H1 (cell line): ENCODE data around the gene NAV3. TPM values are rescaled to one million over a fixed set of nuclear protein-coding genes. Genes with fewer than 3 reads are reported as not detected.

Experiments used
- CHD1 ChIP-seq: IDR thresholded peaks from 2 replicates; pipeline ENCODE4 v1.6.1; 2012; ENCODE audit warnings: low read depth, low read length, improper control_type of control experiment
- HDAC2 ChIP-seq, 2 experiments: fragments of 300-600 bp in 1 of 2; sonication (generic) in 1 of 2; IDR thresholded peaks; 2 replicates each; pipeline ENCODE4 v1.6.1; 2011 to 2012; ENCODE audit warnings: low read depth in 2 of 2, low read length in 2 of 2, mild to moderate bottlenecking in 2 of 2, moderate library complexity in 2 of 2, borderline replicate concordance in 1 of 2, inconsistent platforms in 1 of 2
- JUND ChIP-seq: IDR thresholded peaks from 2 replicates; pipeline ENCODE4 v1.6.1; 2011; ENCODE audit warnings: mild to moderate bottlenecking, improper control_type of control experiment, low read length
- SAP30 ChIP-seq: fragments of 300-600 bp; sonication (generic); IDR thresholded peaks from 2 replicates; pipeline ENCODE4 v1.7.1; 2012; ENCODE audit warnings: low read length, moderate library complexity, mild to moderate bottlenecking, inconsistent platforms; ENCODE audit not compliant: insufficient read depth, insufficient replicate concordance
- polyA plus RNA-seq, 7 experiments: library from polyadenylated mRNA; depleted of rRNA in 3 of 7; stranded (reverse) in 5 of 7; unstranded in 2 of 7; fragments of >200 nt in 5 of 7; fragments of 200-250 nt in 2 of 7; gene quantifications; 1 replicate in 5 of 7; 2 replicates in 1 of 7; 4 replicates in 1 of 7; pipeline versions ENCODE4 v1.2.1 to v1.2.3, GENCODE V29; 2011 to 2013; ENCODE audit warnings: missing spikeins in 2 of 7, mixed read lengths in 2 of 7
- total RNA-seq: library from RNA; stranded (reverse); fragmentation: NEBNext Ultra II Directional; extraction: Animal tissue kit (Norgen Biotek cat#: 25700); gene quantifications from 2 replicates; pipeline ENCODE4 v1.2.1, GENCODE V29; 2021

Gene NAV3
- total and polyA plus RNA-seq, 2 of the 8 experiments (the other 6 are each of a cell fraction or from before 2014, with no cell fraction given), result 0.47 to 5.0 TPM

- TF ChIP-seq CHD1 (no peak), HDAC2 (IDR thresholded peaks at IDR 0.05; ENCODE audit: borderline replicate concordance in 1 of 2, low read depth in 2 of 2, low read length in 2 of 2) (no peak), JUND (no peak), SAP30 (no peak)
Observed at GRCh38 chr12:78040111-78040510, 209.4 kb downstream of the NAV3 start (continued).
